Measurements from ENCODE around the gene DDAH2.

Gene DDAH2

GRCh38 chr6:31693535-31693934 is 35.6 kb downstream of the DDAH2 start:
- DNase-seq (ENCODE audit: low read depth): no peak
- H3K4me3 ChIP-seq (replicated peaks; ENCODE audit: low read depth, low read length): no peak overlapping the region
- no peak for TF ChIP-seq CTCF (IDR thresholded peaks at IDR 0.05; ENCODE audit: low read length, missing control alignments)

- DNase-seq (ENCODE audit: low read depth): no peak
- TF ChIP-seq CTCF (IDR thresholded peaks at IDR 0.05; ENCODE audit: low read length, missing control alignments): no peak
- H3K4me3 ChIP-seq (replicated peaks; ENCODE audit: low read depth, low read length): no peak overlapping the region
These were observed 36.2 kb downstream of the DDAH2 start for GRCh38 chr6:31692886-31693285.

GRCh38 chr6:31692353-31692752 is 36.7 kb downstream of the DDAH2 start:
- no peak for TF ChIP-seq CTCF (IDR thresholded peaks at IDR 0.05; ENCODE audit: low read length, missing control alignments)
- H3K4me3 ChIP-seq (replicated peaks; ENCODE audit: low read depth, low read length): no peak overlapping the region
- DNase-seq (ENCODE audit: low read depth): no peak

GRCh38 chr6:31691564-31692108 is 37.5 kb downstream of the DDAH2 start:
- H3K4me3 ChIP-seq (replicated peaks; ENCODE audit: low read depth, low read length): no peak overlapping the region
- no peak for DNase-seq (ENCODE audit: low read depth)
- no peak for TF ChIP-seq CTCF (IDR thresholded peaks at IDR 0.05; ENCODE audit: low read length, missing control alignments)

- TF ChIP-seq CTCF (IDR thresholded peaks at IDR 0.05; ENCODE audit: low read length, missing control alignments): no peak
- DNase-seq (ENCODE audit: low read depth): no peak
- no peak overlapping the region for H3K4me3 ChIP-seq (replicated peaks; ENCODE audit: low read depth, low read length)
These were observed 38.0 kb downstream of the DDAH2 start for GRCh38 chr6:31691078-31691463.

GRCh38 chr6:31690231-31691077 is 38.6 kb downstream of the DDAH2 start:
- no peak for DNase-seq (ENCODE audit: low read depth)
- H3K4me3 ChIP-seq (replicated peaks; ENCODE audit: low read depth, low read length): no peak overlapping the region

More at GRCh38 chr6:31690231-31691077, 38.6 kb downstream of the DDAH2 start:
- no peak for TF ChIP-seq CTCF (IDR thresholded peaks at IDR 0.05; ENCODE audit: low read length, missing control alignments)
